Suprapubic skin (tissue), 4 donors: Measurements from ENCODE around the gene KYAT1.

Experiments used
- CTCF ChIP-seq, 2 donors: fragments of 200-600 bp in 1 of 2; fragments of 450-650 bp in 1 of 2; sonication (generic) in 1 of 2; IDR thresholded peaks; one replicate each; pipeline ENCODE4 v1.5.1; 2016 to 2019; ENCODE audit warnings: antibody characterized with exemption in 2 of 2, mild to moderate bottlenecking in 1 of 2, moderate library complexity in 1 of 2
- EP300 ChIP-seq: sonication (generic); formaldehyde crosslinking; IDR thresholded peaks from one replicate; pipeline ENCODE4 v1.6.1; 2017; ENCODE audit warnings: antibody characterized with exemption
- POLR2A ChIP-seq, 2 donors: fragments of 450-650 bp; IDR thresholded peaks; one replicate each; pipeline ENCODE4 v1.6.1; 2017; ENCODE audit warnings: antibody characterized with exemption in 2 of 2, mild to moderate bottlenecking in 2 of 2, moderate library complexity in 2 of 2
- POLR2AphosphoS5 ChIP-seq, 3 donors: sonication (generic); formaldehyde crosslinking; IDR thresholded peaks; one replicate each; pipeline ENCODE4 v1.6.1; 2017; ENCODE audit warnings: antibody characterized with exemption in 3 of 3

- TF ChIP-seq CTCF (IDR thresholded peaks at IDR 0.05) (no peak), POLR2AphosphoS5 (IDR thresholded peaks at IDR 0.05) (no peak), POLR2A (IDR thresholded peaks at IDR 0.05) (no peak), EP300 (no peak)
Observed at GRCh38 chr9:128807827-128808226, 73.9 kb downstream of the KYAT1 start.
